Superior temporal gyrus (tissue), 1 donor: ENCODE data around the gene PFN3.
"Not testable (repeated sequence)": the region's sequence is repeated elsewhere in the genome, so short reads cannot be mapped to it uniquely, and the experiment has no call there.

Experiments
- DNase-seq: peaks from one replicate; pipeline ENCODE4 v3.0.0-alpha.2; 2016; ENCODE audit errors: extremely low spot score

The PFN3 gene

GRCh38 chr5:177361418-177362291, 38.8 kb downstream of the PFN3 start:
- no peak for DNase-seq

GRCh38 chr5:177360740-177361139, 39.7 kb downstream of the PFN3 start:
- DNase-seq, result not testable (repeated sequence)

GRCh38 chr5:177359860-177360259, 40.6 kb downstream of the PFN3 start:
- DNase-seq, result no peak

GRCh38 chr5:177359451-177359851, 41.0 kb downstream of the PFN3 start:
- no peak for DNase-seq

GRCh38 chr5:177358370-177358819, 42.1 kb downstream of the PFN3 start:
- DNase-seq, result no peak

GRCh38 chr5:177357459-177358351, 42.8 kb downstream of the PFN3 start, which contains the start of gene RGS14:
TSS of gene RGS14 (plus strand) at chr5:177357924. CDS start at chr5:177358025, 101 bp downstream.
- peak; percentile 30 for DNase-seq

GRCh38 chr5:177357146-177357458, 43.4 kb downstream of the PFN3 start:
- no peak for DNase-seq

- no peak for DNase-seq
These were observed 43.7 kb downstream of the PFN3 start for GRCh38 chr5:177356746-177357145.

GRCh38 chr5:177355868-177356168, 44.6 kb downstream of the PFN3 start:
- DNase-seq, result no peak

- DNase-seq, result no peak
These were observed 45.1 kb downstream of the PFN3 start for GRCh38 chr5:177355162-177355867.

GRCh38 chr5:177354711-177355110, 45.8 kb downstream of the PFN3 start:
- no peak for DNase-seq

GRCh38 chr5:177354256-177354655, 46.2 kb downstream of the PFN3 start:
- no peak for DNase-seq

GRCh38 chr5:177353093-177353492, 47.4 kb downstream of the PFN3 start:
- no peak for DNase-seq

- peak; percentile 99 for DNase-seq
These were observed 48.8 kb downstream of the PFN3 start, which contains the start of gene LMAN2 for GRCh38 chr5:177351392-177352329. TSS of gene LMAN2 (minus strand) at chr5:177351668. CDS start at chr5:177351647, 21 bp downstream.

- DNase-seq, result no peak
These were observed 49.6 kb downstream of the PFN3 start for GRCh38 chr5:177350776-177351391.
